Umbilical cord (tissue), 2 donors: ENCODE measurements around the gene KLHL28. TPM values are rescaled to one million over a fixed set of nuclear protein-coding genes. Genes with fewer than 3 reads are reported as not detected.

Source experiments
- DNase-seq: peaks from one replicate; pipeline ENCODE4 v3.0.0-alpha.2; 2015; ENCODE audit warnings: low spot score
- total RNA-seq: library from RNA; depleted of rRNA; stranded (reverse); fragments of >200 nt; gene quantifications from one replicate; pipeline ENCODE4 v1.2.3, GENCODE V29; 2014; ENCODE audit warnings: low replicate concordance; ENCODE audit not compliant: insufficient read depth

The KLHL28 gene, protein sequence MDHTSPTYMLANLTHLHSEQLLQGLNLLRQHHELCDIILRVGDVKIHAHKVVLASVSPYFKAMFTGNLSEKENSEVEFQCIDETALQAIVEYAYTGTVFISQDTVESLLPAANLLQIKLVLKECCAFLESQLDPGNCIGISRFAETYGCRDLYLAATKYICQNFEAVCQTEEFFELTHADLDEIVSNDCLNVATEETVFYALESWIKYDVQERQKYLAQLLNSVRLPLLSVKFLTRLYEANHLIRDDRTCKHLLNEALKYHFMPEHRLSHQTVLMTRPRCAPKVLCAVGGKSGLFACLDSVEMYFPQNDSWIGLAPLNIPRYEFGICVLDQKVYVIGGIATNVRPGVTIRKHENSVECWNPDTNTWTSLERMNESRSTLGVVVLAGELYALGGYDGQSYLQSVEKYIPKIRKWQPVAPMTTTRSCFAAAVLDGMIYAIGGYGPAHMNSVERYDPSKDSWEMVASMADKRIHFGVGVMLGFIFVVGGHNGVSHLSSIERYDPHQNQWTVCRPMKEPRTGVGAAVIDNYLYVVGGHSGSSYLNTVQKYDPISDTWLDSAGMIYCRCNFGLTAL
- total RNA-seq, result 27.9 TPM

DNA sequence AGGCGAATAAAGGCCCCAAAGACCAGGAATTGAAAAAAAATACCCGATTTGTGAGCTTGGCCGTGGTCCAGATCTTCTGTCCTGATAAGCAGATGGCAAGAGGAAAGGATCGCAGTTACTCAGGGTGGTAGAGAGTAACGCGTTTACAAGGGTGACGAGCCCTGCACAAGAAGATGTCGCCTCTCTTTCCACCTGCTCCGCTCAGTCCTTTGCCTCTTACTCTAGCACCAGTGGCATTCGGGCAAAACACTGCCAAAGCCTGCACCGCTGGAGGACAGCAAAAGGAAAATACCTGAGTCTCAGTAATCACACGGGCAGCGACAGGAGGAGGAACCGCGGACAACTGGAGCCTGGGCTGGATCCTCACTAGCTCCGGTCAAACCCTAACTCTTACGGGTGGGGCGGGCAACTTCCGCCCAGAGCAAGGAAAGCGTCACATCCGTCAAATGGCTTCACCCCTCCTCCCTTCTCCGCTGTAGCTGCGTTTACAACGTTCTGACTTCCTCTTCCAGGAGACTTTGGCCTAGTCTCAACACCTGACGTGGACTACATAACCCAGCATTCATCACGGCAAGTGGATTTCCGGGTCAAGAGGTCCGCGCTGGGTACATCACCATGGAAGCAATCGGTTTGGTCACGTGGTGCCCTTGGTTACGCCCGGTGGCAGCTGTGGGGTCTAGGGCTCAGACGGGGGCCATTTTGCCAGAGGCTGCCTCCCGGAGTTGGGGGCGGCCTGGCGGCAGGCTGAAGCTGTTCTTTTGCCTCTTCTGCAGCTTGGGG lies at the start of gene KLHL28, which contains the start of gene TOGARAM1:
KLHL28 (minus strand) TSS at position 394 of the 780 bp plus-strand sequence. CDS start 16,019 bp downstream, outside the sequence.
TOGARAM1 (plus strand) TSS at position 637 of the 780 bp plus-strand sequence. CDS start 232 bp downstream, outside the sequence.
- DNase-seq, result peak; percentile 100

- DNase-seq, result no peak
These were observed 42.2 kb upstream of the KLHL28 start for GRCh38 chr14:45003924-45004323.

GRCh38 chr14:44995770-44996294 lies 34.1 kb upstream of the KLHL28 start:
- DNase-seq, result no peak

DNA sequence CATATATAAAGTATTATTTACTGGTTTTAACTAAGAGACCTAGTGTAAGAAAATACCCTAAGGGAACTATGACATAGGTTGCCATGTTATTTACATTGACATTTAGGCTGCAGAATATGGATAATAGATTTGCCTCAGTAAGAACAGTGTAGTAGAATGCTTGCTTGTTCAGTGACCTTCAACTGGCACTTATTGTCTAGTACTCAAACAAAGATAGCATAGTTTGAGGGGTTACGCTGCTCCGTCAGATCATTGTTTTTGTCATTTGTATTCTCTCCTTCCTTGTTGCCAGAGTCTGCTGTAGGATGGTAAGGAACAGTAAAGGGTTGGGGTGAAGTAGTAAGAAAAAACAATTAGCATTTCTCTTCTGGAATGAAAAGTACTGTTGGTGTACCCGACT lies 33.4 kb upstream of the KLHL28 start:
- DNase-seq, result no peak

- DNase-seq, result no peak
These were observed 28.8 kb upstream of the KLHL28 start for GRCh38 chr14:44990533-44990932.

DNA sequence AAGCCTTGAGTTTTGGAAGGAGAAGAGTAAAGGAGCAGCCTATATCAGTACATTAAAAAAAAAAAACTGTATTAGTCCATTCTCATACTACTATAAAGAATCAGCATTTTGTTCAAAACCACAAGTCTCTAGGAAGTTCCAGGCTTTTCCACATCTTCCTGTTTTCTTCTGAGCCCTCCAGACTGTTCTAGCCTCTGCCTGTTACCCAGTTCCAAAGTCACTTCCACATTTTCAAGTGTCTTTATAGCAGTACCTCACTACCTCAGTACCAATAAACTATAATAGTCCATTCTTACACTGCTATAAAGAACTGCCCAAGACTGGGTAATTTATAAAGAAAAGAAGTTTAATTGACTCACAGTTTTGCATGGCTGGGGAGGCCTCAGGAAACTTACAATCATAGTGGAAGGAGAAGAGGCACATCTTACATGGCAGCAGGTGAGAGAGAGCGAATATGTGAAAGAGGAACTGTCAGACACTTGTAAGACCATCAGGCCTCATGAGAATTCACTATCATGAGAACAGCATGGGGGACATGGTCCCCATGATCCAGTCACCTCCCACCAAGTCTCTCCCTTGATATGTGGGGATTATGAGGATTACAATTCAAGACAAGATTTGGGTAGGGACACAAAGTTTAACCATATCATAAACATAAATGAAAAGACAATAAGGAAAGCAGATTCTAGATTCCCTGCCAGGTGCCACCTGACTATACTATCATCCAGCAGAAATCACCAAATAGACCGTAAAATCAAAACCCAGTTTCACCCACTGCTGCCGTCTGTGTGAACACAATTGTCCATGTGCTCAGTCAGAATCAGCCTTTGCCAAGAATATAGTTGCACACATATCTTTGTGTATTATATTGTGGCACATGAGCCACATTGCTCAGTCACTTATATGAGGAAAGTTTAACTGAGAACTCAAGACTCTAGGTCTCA lies 28.0 kb upstream of the KLHL28 start:
- DNase-seq, result no peak

DNA sequence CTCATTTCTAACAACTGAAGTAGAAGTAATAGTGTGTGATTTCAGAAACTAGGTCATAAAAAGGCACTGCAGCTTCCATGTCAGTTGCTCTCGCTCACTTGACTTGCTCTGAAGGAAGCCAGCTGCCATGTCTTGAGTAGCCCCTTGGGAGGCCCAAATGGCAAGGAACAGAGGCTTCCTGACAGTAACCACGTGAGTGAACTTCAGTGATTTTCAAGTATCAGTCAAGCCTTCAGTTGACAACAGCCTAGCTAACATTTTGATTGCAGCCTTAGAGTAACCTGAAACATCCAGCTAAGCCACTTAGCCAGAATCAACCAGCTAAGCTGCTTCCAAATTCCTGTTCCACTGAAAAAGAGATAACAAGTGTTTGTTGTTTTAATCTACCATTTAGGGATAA lies 26.9 kb upstream of the KLHL28 start:
- DNase-seq, result peak; percentile 5

GRCh38 chr14:44982594-44982993 lies 20.8 kb upstream of the KLHL28 start:
- no peak for DNase-seq

GRCh38 chr14:44981198-44981597 lies 19.5 kb upstream of the KLHL28 start:
- no peak for DNase-seq

DNA sequence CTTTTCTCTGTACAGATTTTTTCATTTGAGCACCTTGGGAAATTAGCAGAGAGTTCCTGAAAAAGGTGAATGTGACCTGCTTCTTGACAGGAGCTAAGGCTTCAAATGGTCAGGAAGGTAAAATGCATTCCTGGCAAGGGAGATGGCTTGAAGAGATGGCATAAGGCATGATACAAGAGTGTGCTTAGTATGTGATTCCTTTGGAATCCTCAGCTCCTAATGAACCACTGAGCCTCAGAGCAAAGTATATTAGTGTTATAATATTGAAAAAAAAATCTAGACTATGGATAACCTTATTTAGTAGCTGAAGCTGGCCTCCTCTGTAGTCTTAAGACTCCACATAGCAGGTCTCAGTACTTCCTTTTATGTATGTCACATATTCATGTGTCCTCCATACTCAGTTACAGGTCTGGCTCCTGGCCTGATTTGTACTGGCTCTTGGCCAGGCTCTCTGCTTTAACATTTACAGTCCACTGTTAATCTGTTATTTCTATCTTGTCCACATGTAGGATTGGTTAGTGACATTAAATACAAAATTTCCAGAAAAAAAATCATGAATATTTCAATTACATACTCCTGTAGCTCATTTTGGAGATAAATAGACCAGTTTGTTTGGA lies 18.1 kb upstream of the KLHL28 start:
- DNase-seq, result no peak

GRCh38 chr14:44979273-44979672 lies 17.5 kb upstream of the KLHL28 start:
- DNase-seq, result no peak

GRCh38 chr14:44971459-44971858 lies 9.7 kb upstream of the KLHL28 start:
- no peak for DNase-seq

DNA sequence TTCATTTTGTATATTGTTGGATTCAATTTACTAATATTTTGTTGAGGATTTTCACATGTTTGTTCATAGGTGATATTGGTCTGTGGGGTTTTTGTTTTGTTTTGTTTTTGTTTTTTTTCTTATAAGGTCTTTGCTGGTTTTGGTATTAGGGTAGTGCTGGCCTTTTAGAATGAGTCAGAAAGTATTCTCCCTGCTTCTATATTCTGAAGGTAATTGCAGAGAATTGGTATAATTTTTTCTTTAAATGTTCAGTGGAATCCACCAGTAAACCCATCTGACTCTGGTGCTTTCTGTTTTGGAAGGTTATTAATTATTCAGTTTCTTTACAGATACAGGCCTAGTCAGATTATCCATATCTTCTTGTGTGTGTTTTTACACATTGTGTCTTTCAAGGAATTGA lies 9.2 kb upstream of the KLHL28 start:
- no peak for DNase-seq

DNA sequence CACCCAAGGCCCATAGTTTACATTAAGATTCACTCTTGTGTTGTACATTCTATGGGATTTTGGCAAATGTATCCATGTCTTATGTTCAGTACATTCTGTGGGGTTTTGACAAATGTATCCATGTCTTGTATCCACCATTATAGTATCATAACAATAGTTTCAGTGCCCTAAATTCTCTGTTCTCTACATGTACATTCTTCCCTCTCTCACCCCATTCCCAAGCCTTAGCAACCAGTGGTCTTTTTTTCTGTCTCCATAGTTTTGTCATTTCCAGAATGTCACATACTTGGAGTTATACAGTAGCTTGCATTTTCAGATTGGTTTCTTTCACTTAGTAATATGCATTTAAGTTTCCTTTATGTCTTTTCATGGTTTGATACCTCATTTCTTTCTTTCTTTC lies 7.0 kb upstream of the KLHL28 start:
- DNase-seq, result no peak

GRCh38 chr14:44966601-44967336 lies 5.0 kb upstream of the KLHL28 start:
- DNase-seq, result no peak

- DNase-seq, result no peak
These were observed 2.1 kb upstream of the KLHL28 start for GRCh38 chr14:44963775-44964380.

- DNase-seq, result no peak
These were observed 1.3 kb upstream of the KLHL28 start for GRCh38 chr14:44963044-44963528.

GRCh38 chr14:44962334-44963043 lies 742 bp upstream of the KLHL28 start:
- DNase-seq, result peak; percentile 71
